ENCODE results near the gene ARHGAP18. TPM values are rescaled to one million over a fixed set of nuclear protein-coding genes. Genes with fewer than 3 reads are reported as not detected.

The ARHGAP18 gene
- total and polyA plus RNA-seq, 4 experiments from 2014 or later, result 2.3 to 4.6 (median 4.0) TPM

GRCh38 chr6:129623008-129623732, 86.8 kb downstream of the ARHGAP18 start:
- Histone ChIP-seq H3K27ac (ENCODE audit: low read depth, low read length) (no peak overlapping the region), H3K4me1 (ENCODE audit: insufficient read depth, low read length) (no peaks in the 10 kb centered on the region), H3K4me3 (ENCODE audit: low read length in 2 of 2) (no peak overlapping the region), H3K9me3 (ENCODE audit: control insufficient read depth in 1 of 2, low read length in 2 of 2) (no peaks in the 10 kb centered on the region), H3K27me3 (ENCODE audit: insufficient read depth, low read length) (no peaks in the 10 kb centered on the region), H3K36me3 (ENCODE audit: insufficient read depth, low read length) (no peaks in the 10 kb centered on the region)
- ChIA-PET POLR2A (ENCODE audit: partially characterized antibody) (no interaction called here), CTCF (ENCODE audit: partially characterized antibody) (interaction anchor here (0.7 to 1.6 kb wide), 4 partner anchors 9 to 1247 kb away, joined by 3 to 7 read pairs (median 4); no protein-coding TSS in a partner anchor)
- H3K27me3 Mint-ChIP-seq, result no peaks in the 10 kb centered on the region
- no peaks in the 10 kb centered on the region for H3K36me3 Mint-ChIP-seq
- no peak for DNase-seq
- H3K9me3 Mint-ChIP-seq, result no peaks in the 10 kb centered on the region
- peaks cover 0 to 5% (median 2%) of the 10 kb centered on the region in 4 donors for H3K4me1 Mint-ChIP-seq
- H3K27ac Mint-ChIP-seq, result no peak overlapping the region
- H3K4me3 Mint-ChIP-seq, result no peak overlapping the region
- intact Hi-C loops (cut with micrococcal nuclease), result no loop called here

GRCh38 chr6:129621252-129621651, 88.7 kb downstream of the ARHGAP18 start:
- H3K27ac Mint-ChIP-seq, result no peak overlapping the region
- CTCF ChIA-PET (ENCODE audit: partially characterized antibody), result interaction anchor here (1.0 to 1.2 kb wide), 3 partner anchors 12 to 129 kb away, joined by 3 to 5 read pairs (median 3); no protein-coding TSS in a partner anchor
- H3K27me3 ChIP-seq (ENCODE audit: insufficient read depth, low read length), result no peaks in the 10 kb centered on the region
- no peaks in the 10 kb centered on the region for H3K27me3 Mint-ChIP-seq
- H3K9me3 ChIP-seq (ENCODE audit: control insufficient read depth in 1 of 2, low read length in 2 of 2), result no peaks in the 10 kb centered on the region
- no peaks in the 10 kb centered on the region for H3K36me3 ChIP-seq (ENCODE audit: insufficient read depth, low read length)
- no peaks in the 10 kb centered on the region for H3K4me1 ChIP-seq (ENCODE audit: insufficient read depth, low read length)
- H3K9me3 Mint-ChIP-seq, result no peaks in the 10 kb centered on the region
- no peaks in the 10 kb centered on the region for H3K36me3 Mint-ChIP-seq
- no peak overlapping the region for H3K4me3 ChIP-seq (ENCODE audit: low read length in 2 of 2)
- peaks cover 0 to 5% (median 2%) of the 10 kb centered on the region in 4 donors for H3K4me1 Mint-ChIP-seq
- DNase-seq, result peak in 4 of 5 donors; percentile 15 to 31 (median 18)
- no peak overlapping the region for H3K4me3 Mint-ChIP-seq
- intact Hi-C loops (cut with micrococcal nuclease), result loop anchor here (2.0 kb wide), 1 partner anchor 110 kb away; no protein-coding TSS in a partner anchor
- H3K27ac ChIP-seq (ENCODE audit: low read depth, low read length), result no peak overlapping the region
- POLR2A ChIA-PET (ENCODE audit: partially characterized antibody), result no interaction called here

- intact Hi-C loops (cut with micrococcal nuclease), result loop anchor here (2.0 kb wide), 1 partner anchor 111 kb away; no protein-coding TSS in a partner anchor
- POLR2A ChIA-PET (ENCODE audit: partially characterized antibody), result no interaction called here
Measured at GRCh38 chr6:129620234-129620610, 89.8 kb downstream of the ARHGAP18 start.

GRCh38 chr6:129619579-129620233, 90.3 kb downstream of the ARHGAP18 start:
- CTCF ChIA-PET (ENCODE audit: partially characterized antibody), result interaction anchor here (0.9 kb wide), 2 partner anchors 21 to 110 kb away, joined by 3 to 5 read pairs; no protein-coding TSS in a partner anchor
- peak overlapping the region in 1 of 7 donors; percentile 35 for H3K27ac Mint-ChIP-seq

More at GRCh38 chr6:129620234-129620610, 89.8 kb downstream of the ARHGAP18 start:
- Mint-ChIP-seq H3K4me3 (no peak overlapping the region), H3K27me3 (no peaks in the 10 kb centered on the region), H3K36me3 (peaks cover 0 to 4% of the 10 kb centered on the region in 2 donors), H3K9me3 (no peaks in the 10 kb centered on the region), H3K27ac (no peak overlapping the region), H3K4me1 (peaks cover 0 to 5% (median 2%) of the 10 kb centered on the region in 4 donors)
- H3K27me3 ChIP-seq (ENCODE audit: insufficient read depth, low read length), result no peaks in the 10 kb centered on the region
- no peaks in the 10 kb centered on the region for H3K9me3 ChIP-seq (ENCODE audit: control insufficient read depth in 1 of 2, low read length in 2 of 2)
- H3K36me3 ChIP-seq (ENCODE audit: insufficient read depth, low read length), result no peaks in the 10 kb centered on the region
- no peak overlapping the region for H3K27ac ChIP-seq (ENCODE audit: low read depth, low read length)
- no peak overlapping the region for H3K4me3 ChIP-seq (ENCODE audit: low read length in 2 of 2)
- no peak for DNase-seq
- H3K4me1 ChIP-seq (ENCODE audit: insufficient read depth, low read length), result no peaks in the 10 kb centered on the region
- CTCF ChIA-PET (ENCODE audit: partially characterized antibody), result interaction anchor here (0.9 to 1.2 kb wide), 3 partner anchors 22 to 112 kb away, joined by 3 to 5 read pairs (median 3); no protein-coding TSS in a partner anchor

GRCh38 chr6:129617986-129618385, 92.0 kb downstream of the ARHGAP18 start:
- CTCF ChIA-PET (ENCODE audit: partially characterized antibody), result no interaction called here
- no peaks in the 10 kb centered on the region for H3K9me3 ChIP-seq (ENCODE audit: control insufficient read depth in 1 of 2, low read length in 2 of 2)
- POLR2A ChIA-PET (ENCODE audit: partially characterized antibody), result no interaction called here
- H3K27ac ChIP-seq (ENCODE audit: low read depth, low read length), result no peak overlapping the region
- Mint-ChIP-seq H3K4me3 (no peak overlapping the region), H3K27ac (no peak overlapping the region), H3K36me3 (peaks cover 0 to 7% of the 10 kb centered on the region in 2 donors), H3K27me3 (no peaks in the 10 kb centered on the region), H3K9me3 (no peaks in the 10 kb centered on the region), H3K4me1 (peaks cover 0 to 2% (median 0%) of the 10 kb centered on the region in 4 donors)
- no peak for DNase-seq
- intact Hi-C loops (cut with micrococcal nuclease), result no loop called here
- no peaks in the 10 kb centered on the region for H3K4me1 ChIP-seq (ENCODE audit: insufficient read depth, low read length)
- H3K36me3 ChIP-seq (ENCODE audit: insufficient read depth, low read length), result no peaks in the 10 kb centered on the region
- no peaks in the 10 kb centered on the region for H3K27me3 ChIP-seq (ENCODE audit: insufficient read depth, low read length)
- no peak overlapping the region for H3K4me3 ChIP-seq (ENCODE audit: low read length in 2 of 2)

More at GRCh38 chr6:129619579-129620233, 90.3 kb downstream of the ARHGAP18 start:
- Mint-ChIP-seq H3K27me3 (no peaks in the 10 kb centered on the region), H3K4me1 (peaks cover 0 to 5% (median 2%) of the 10 kb centered on the region in 4 donors), H3K9me3 (no peaks in the 10 kb centered on the region), H3K36me3 (peaks cover 0 to 7% of the 10 kb centered on the region in 2 donors), H3K4me3 (no peak overlapping the region)
- Histone ChIP-seq H3K27me3 (ENCODE audit: insufficient read depth, low read length) (no peaks in the 10 kb centered on the region), H3K4me1 (ENCODE audit: insufficient read depth, low read length) (no peaks in the 10 kb centered on the region), H3K27ac (ENCODE audit: low read depth, low read length) (no peak overlapping the region), H3K9me3 (ENCODE audit: control insufficient read depth in 1 of 2, low read length in 2 of 2) (no peaks in the 10 kb centered on the region), H3K36me3 (ENCODE audit: insufficient read depth, low read length) (no peaks in the 10 kb centered on the region), H3K4me3 (ENCODE audit: low read length in 2 of 2) (no peak overlapping the region)
- DNase-seq, result no peak
- intact Hi-C loops (cut with micrococcal nuclease), result loop anchor here (2.0 kb wide), 1 partner anchor 111 kb away; no protein-coding TSS in a partner anchor
- POLR2A ChIA-PET (ENCODE audit: partially characterized antibody), result no interaction called here

- peaks cover 0 to 2% (median 0%) of the 10 kb centered on the region in 4 donors for H3K4me1 Mint-ChIP-seq
- Histone ChIP-seq H3K9me3 (ENCODE audit: control insufficient read depth in 1 of 2, low read length in 2 of 2) (no peaks in the 10 kb centered on the region), H3K4me1 (ENCODE audit: insufficient read depth, low read length) (no peaks in the 10 kb centered on the region), H3K36me3 (ENCODE audit: insufficient read depth, low read length) (no peaks in the 10 kb centered on the region), H3K4me3 (ENCODE audit: low read length in 2 of 2) (no peak overlapping the region), H3K27ac (ENCODE audit: low read depth, low read length) (no peak overlapping the region), H3K27me3 (ENCODE audit: insufficient read depth, low read length) (no peaks in the 10 kb centered on the region)
- ChIA-PET CTCF (ENCODE audit: partially characterized antibody) (interaction anchor here (4.1 kb wide), 1 partner anchor 16 kb away, joined by 23 read pairs; no protein-coding TSS in a partner anchor), POLR2A (ENCODE audit: partially characterized antibody) (no interaction called here)
- H3K4me3 Mint-ChIP-seq, result no peak overlapping the region
- no peaks in the 10 kb centered on the region for H3K27me3 Mint-ChIP-seq
- intact Hi-C loops (cut with micrococcal nuclease), result no loop called here
- no peak for DNase-seq
- H3K9me3 Mint-ChIP-seq, result no peaks in the 10 kb centered on the region
- no peak overlapping the region for H3K27ac Mint-ChIP-seq
- peaks cover 0 to 10% of the 10 kb centered on the region in 2 donors for H3K36me3 Mint-ChIP-seq
Measured at GRCh38 chr6:129615496-129615895, 94.5 kb downstream of the ARHGAP18 start.

GRCh38 chr6:129615020-129615419, 95.0 kb downstream of the ARHGAP18 start:
- CTCF ChIA-PET (ENCODE audit: partially characterized antibody), result interaction anchor here (1.3 to 4.1 kb wide), 2 partner anchors 16 to 112 kb away, joined by 3 to 23 read pairs; no protein-coding TSS in a partner anchor
- Histone ChIP-seq H3K36me3 (ENCODE audit: insufficient read depth, low read length) (no peaks in the 10 kb centered on the region), H3K9me3 (ENCODE audit: control insufficient read depth in 1 of 2, low read length in 2 of 2) (no peaks in the 10 kb centered on the region), H3K27me3 (ENCODE audit: insufficient read depth, low read length) (no peaks in the 10 kb centered on the region), H3K4me3 (ENCODE audit: low read length in 2 of 2) (no peak overlapping the region), H3K27ac (ENCODE audit: low read depth, low read length) (no peak overlapping the region), H3K4me1 (ENCODE audit: insufficient read depth, low read length) (no peaks in the 10 kb centered on the region)
- Mint-ChIP-seq H3K4me1 (peaks cover 0 to 2% (median 0%) of the 10 kb centered on the region in 4 donors), H3K9me3 (no peaks in the 10 kb centered on the region), H3K4me3 (no peak overlapping the region), H3K36me3 (peaks cover 0 to 14% of the 10 kb centered on the region in 2 donors), H3K27me3 (no peaks in the 10 kb centered on the region), H3K27ac (peak overlapping the region in 1 of 7 donors; percentile 16)
- intact Hi-C loops (cut with micrococcal nuclease), result no loop called here
- POLR2A ChIA-PET (ENCODE audit: partially characterized antibody), result no interaction called here
- no peak for DNase-seq

Measured in CD4-positive, alpha-beta memory T cell (primary cell).